HG03135 (cell line): ENCODE measurements around the gene ZNF580.

ENCODE experiments used
- ATAC-seq: cut with Tn5 transposase; IDR thresholded peaks from one replicate; pipeline ENCODE4 v1.9.1; 2021; ENCODE audit warnings: mild to moderate bottlenecking, moderate library complexity; ENCODE audit not compliant: unreplicated experiment

ZNF580 gene

GRCh38 chr19:55605637-55606470 lies 34.9 kb upstream of the ZNF580 start, which contains the start of gene ZNF865:
Gene ZNF865 (plus strand): TSS chr19:55605647. CDS start chr19:55613619, 7,972 bp downstream.
- ATAC-seq = peak; percentile 34

DNA sequence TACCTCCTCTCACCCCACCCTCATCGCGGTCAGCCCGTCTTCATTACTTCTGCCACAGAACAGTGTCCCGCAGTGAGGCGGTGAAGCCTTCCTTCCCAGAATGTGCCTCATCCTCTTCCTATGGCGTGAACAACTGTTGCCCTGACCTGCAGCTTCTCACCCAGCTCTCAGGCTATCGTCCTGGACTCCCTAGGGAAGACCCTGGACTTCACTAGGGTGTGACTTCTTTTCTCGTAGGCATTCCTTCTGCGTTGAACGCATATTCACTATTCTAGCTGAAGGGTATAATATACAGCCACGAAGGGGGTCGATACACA lies 34.4 kb upstream of the ZNF580 start:
- ATAC-seq = no peak

DNA sequence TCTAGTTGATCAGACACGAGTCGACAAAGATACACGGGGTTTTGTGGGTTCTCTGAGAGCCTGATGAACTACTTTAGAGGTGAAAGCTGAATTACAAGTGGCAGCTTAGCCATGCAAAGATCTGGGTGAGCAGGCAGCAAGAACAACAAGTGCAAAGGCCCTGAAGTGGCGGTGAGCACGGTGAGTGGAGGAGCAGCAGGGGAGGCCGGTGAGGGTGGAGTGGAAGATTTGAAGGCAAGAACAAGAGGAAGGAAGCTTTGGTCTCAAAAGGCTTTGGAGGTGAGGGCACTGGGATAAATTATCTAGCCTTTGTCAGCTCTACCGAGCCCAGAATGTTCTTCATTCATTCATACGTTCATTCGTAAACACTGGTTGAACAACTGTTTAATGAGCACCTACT lies 34.0 kb upstream of the ZNF580 start:
- ATAC-seq = no peak

DNA sequence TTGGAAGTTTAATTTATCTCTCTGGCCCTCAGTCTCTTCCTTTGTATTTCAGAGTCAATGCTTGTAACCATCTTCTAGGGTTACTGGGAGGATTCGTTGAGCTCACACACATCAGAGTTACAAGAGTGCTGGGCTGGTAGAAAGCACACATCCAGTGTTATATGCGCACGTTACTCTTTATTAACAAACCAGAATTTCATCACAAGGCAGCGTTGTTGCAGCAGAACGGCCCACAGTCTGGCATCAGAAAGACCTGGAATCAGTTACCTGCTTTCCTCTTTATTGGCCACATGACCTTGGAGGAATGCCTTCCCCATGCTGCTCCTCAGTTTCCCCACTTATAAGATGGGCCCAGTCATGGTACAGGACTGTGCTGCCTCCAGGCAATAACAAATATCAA lies 31.5 kb upstream of the ZNF580 start:
- ATAC-seq = no peak

- no peak for ATAC-seq
Observed at GRCh38 chr19:55611300-55611982, 29.4 kb upstream of the ZNF580 start.

GRCh38 chr19:55611983-55612645 lies 28.7 kb upstream of the ZNF580 start:
- no peak for ATAC-seq

DNA sequence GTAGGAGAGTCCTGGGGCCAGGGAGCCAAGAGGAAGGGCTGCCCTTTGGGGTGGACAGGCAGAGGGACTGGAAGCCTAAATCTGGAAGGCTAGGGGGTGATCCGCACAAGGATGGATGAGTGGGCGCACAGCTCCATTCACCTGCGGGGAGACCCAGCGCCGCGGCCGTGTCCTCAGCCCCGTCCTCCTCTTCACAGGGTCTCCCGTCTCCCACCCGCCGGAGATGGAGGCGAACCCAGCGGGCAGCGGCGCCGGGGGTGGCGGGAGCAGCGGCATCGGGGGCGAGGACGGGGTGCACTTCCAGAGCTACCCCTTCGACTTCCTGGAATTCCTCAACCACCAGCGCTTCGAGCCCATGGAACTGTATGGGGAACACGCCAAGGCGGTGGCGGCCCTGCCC lies 27.4 kb upstream of the ZNF580 start:
- no peak for ATAC-seq

- ATAC-seq = no peak
Observed at GRCh38 chr19:55613930-55614710, 26.7 kb upstream of the ZNF580 start.

- no peak for ATAC-seq
Observed at GRCh38 chr19:55614711-55615542, 25.9 kb upstream of the ZNF580 start.

DNA sequence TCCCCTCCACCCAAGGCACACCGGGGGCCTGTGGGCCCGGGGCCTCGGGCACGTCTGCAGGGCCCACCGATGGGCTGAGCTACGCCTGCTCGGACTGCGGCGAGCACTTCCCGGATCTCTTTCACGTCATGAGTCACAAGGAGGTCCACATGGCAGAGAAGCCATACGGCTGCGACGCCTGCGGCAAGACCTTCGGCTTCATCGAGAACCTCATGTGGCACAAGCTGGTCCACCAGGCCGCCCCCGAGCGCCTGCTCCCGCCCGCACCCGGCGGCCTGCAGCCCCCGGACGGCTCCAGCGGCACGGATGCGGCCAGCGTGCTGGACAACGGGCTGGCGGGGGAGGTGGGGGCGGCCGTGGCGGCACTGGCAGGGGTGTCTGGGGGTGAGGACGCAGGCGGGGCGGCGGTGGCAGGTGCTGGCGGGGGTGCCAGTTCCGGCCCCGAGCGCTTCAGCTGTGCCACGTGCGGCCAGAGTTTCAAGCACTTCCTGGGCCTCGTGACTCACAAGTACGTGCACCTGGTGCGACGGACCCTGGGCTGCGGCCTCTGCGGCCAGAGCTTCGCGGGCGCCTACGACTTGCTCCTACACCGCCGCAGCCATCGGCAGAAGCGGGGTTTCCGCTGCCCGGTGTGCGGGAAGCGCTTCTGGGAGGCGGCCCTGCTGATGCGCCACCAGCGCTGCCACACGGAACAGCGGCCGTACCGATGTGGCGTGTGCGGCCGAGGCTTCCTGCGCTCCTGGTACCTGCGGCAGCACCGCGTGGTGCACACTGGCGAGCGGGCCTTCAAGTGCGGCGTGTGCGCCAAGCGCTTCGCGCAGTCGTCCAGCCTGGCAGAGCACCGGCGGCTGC lies 25.0 kb upstream of the ZNF580 start:
- no peak for ATAC-seq

GRCh38 chr19:55616395-55616875 lies 24.4 kb upstream of the ZNF580 start:
- no peak for ATAC-seq

DNA sequence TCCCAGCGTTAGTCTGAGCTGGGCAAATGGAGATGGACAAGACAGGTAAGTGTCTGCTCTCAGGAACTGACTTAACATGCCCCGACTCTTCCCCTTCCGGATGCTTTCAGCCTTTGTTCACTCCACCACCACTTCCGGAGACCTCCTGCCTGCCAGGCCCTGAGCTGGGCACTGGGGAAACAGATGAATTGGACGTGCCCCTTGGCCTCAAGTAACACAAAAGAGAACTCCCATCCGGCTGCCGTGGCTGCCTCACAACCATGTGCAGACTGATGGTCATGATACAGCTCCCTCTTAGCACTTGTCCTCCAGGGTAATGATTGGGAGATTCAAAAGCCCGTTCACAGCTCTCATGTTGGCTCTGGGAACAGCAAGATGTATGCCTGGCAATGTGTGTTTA lies 23.4 kb upstream of the ZNF580 start:
- no peak for ATAC-seq

DNA sequence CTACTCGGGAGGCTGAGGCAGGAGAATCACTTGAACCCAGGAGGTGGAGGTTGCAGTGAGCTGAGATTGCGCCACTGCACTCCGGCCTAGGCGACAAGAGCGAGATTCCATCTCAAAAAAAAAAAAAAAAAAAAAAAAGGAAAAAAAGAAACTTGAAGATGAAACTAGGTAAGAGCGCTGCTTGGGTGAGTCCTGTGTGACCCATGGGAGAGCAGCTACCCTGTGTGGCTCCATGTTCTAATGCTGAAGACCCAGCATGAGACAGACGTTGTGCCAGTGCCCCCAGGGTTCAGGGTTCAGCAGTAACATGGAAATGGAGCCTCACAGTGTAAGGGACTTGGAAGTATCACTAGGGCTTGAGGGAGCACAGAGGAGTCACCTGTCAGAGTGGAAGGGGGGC lies 22.4 kb upstream of the ZNF580 start:
- ATAC-seq = no peak

GRCh38 chr19:55619286-55619685 lies 21.5 kb upstream of the ZNF580 start:
- ATAC-seq = no peak

GRCh38 chr19:55620410-55621204 lies 20.2 kb upstream of the ZNF580 start:
- no peak for ATAC-seq

DNA sequence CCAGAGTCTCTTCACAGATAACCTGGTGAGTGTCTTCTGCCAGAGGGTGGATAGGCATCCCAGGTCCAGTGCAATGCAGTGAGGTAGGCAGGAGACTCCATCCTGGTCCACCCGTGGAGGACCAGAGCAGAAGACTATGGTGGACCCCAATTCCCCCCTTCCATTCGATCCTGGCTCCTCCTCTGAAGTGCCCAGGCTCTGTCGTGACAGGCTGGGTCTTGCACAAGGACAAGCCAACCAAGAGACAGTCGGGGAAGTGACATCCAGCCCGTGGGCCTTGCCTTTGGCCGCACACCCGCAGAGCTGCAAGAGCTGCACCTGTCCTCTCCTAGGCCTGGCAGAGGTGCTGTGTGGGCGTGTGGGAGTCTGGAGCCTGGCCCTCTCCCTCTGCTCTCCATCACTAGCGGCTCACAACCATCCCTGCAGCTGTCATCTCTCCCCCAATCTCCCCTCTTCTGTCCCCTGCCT lies 19.6 kb upstream of the ZNF580 start:
- ATAC-seq = no peak

GRCh38 chr19:55621673-55622231 lies 19.1 kb upstream of the ZNF580 start:
- no peak for ATAC-seq
